ENCODE data around the gene TGFBR3. TPM values are rescaled to one million over a fixed set of nuclear protein-coding genes. Genes with fewer than 3 reads are reported as not detected.

TGFBR3 gene
- total and polyA plus RNA-seq, 2 of the 13 experiments (the other 11 are each of a cell fraction or from before 2014, with no cell fraction given): 76.5 to 195 TPM

DNA sequence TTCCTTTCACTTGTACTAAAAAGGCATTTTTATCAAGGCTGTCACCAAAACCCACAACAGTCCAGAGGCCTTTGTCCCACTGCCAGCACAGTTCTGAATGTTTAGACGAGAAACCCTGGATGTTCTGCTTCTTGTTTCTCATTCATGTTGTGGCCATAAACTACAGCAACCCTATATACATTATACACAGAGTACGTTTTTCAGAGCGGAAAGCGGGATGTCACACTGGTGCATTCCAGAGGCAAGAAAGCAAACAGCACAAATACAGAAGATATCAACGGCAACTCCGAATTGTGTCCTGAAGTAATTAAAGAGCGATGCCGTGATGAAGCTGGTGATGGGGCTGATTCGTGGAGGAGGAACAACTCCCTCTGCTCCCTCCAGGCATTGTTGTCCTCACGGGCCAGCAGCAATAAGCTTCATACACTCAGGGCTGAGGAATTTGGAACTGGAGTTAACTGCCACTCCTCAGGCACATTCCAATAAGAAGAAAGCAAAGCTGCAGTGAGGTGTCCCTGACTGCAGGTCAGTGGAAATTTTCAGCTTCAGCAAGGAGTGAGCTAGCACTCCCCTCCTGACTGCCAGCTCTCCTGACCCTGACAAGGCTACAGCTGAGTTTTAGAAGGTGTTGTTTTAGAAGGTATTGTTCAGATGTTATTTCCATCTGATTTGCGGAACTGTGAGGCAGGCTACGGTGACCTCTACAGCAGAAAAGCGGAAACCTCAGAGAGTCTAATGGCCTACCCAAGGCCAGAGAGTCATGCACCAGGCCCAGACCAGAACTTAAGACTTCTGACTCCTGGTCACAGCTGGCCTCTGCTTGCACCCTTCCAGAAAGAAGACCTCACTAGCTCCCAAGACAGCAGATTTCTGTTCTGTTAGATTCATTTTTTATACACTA is 149.0 kb downstream of the TGFBR3 start:
- POLR2A ChIA-PET: interaction anchor here (0.9 to 1.4 kb wide), 5 partner anchors 8 to 98 kb away, joined by 3 to 7 read pairs (median 3); no protein-coding TSS in a partner anchor
- FAIRE-seq: peak; percentile 97
- intact Hi-C loops (cut with micrococcal nuclease; ENCODE audit: unreplicated experiment): loop anchor here (5.0 kb wide), 1 partner anchor 190 kb away; no protein-coding TSS in a partner anchor
- 38% methylated on average over 13 of the region's 13 CpGs for WGBS (ENCODE audit: low lambda C conversion rate)
- in situ Hi-C loops (cut with HindIII; ENCODE audit: extremely low pct_ligation_motif_present, low pct_unique_long_range_greater_than_20kb): no loop called here
- Histone ChIP-seq H3K36me3 (replicated peaks in 1 of 2; ENCODE audit: control insufficient read depth in 1 of 2, insufficient read depth in 2 of 2, low read length in 2 of 2) (peaks cover 21 to 69% of the 10 kb centered on the region in 2 experiments), H2AFZ (ENCODE audit: low read length) (no peak overlapping the region), H3K27me3 (ENCODE audit: control insufficient read depth in 1 of 2, insufficient read depth in 2 of 2, low read length in 2 of 2) (no peaks in the 10 kb centered on the region), H3K9me3 (ENCODE audit: low read length) (no peaks in the 10 kb centered on the region), H3K4me2 (ENCODE audit: low read depth, low read length) (peak overlapping the region; percentile 46), H3K4me3 (replicated peaks in 1 of 3; ENCODE audit: insufficient read depth in 1 of 3, low read depth in 2 of 3, low read length in 3 of 3) (no peak overlapping the region; a peak in 1 of 6 replicates), H3K4me1 (ENCODE audit: insufficient read depth, low read length) (peaks cover 49% of the 10 kb centered on the region), H3K9ac (ENCODE audit: insufficient read depth, low read depth, low read length) (peak overlapping the region; percentile 40), H3K27ac (ENCODE audit: extremely low read length, insufficient read depth, low read length) (peak overlapping the region; percentile 74), H3K79me2 (ENCODE audit: insufficient read depth, low read length) (peaks cover 21% of the 10 kb centered on the region), H4K20me1 (ENCODE audit: insufficient read depth, low read length) (peaks cover 8% of the 10 kb centered on the region; the same call in 1 of the 2 replicates)
- ATAC-seq: peak; percentile 90
- BruUV-seq (replicated peaks): no TSS peak
- peak; percentile 87 for DNase-seq (ENCODE audit: low spot score)
- CTCF ChIA-PET (ENCODE audit: low intra/inter-chr PET ratio, low total read pairs): no interaction called here
- 0 out of 2 replicates have a peak, but pooled peaks have one; percentile 10 for TF ChIP-seq FOXO1 (CRISPR knock-in tag; IDR thresholded peaks at IDR 0.05)
- peak; percentile 46; the same call in 1 of the 2 replicates for TF ChIP-seq SAP130 (CRISPR knock-in tag; IDR thresholded peaks at IDR 0.05; ENCODE audit: low read depth)
- peak; percentile 26; the same call in 1 of the 2 replicates for TF ChIP-seq ATF1 (CRISPR knock-in tag; IDR thresholded peaks at IDR 0.05)
- no peak for TF ChIP-seq RELA (CRISPR knock-in tag; IDR thresholded peaks at IDR 0.05)
- TF ChIP-seq GABPB1 (CRISPR knock-in tag; IDR thresholded peaks at IDR 0.05): no peak
- TF ChIP-seq ZNF337 (CRISPR knock-in tag; IDR thresholded peaks at IDR 0.05; ENCODE audit: borderline replicate concordance, low read depth): no peak
- no peak for TF ChIP-seq ZNF547 (CRISPR knock-in tag; IDR thresholded peaks at IDR 0.05)
- TF ChIP-seq, protein P1, sequence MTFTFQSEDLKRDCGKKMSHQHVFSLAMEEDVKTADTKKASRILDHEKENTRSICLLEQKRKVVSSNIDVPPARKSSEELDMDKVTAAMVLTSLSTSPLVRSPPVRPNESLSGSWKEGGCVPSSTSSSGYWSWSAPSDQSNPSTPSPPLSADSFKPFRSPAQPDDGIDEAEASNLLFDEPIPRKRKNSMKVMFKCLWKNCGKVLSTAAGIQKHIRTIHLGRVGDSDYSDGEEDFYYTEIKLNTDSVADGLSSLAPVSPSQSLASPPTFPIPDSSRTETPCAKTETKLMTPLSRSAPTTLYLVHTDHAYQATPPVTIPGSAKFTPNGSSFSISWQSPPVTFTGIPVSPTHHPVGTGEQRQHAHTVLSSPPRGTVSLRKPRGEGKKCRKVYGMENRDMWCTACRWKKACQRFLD (CRISPR knock-in tag; IDR thresholded peaks at IDR 0.05; ENCODE audit: borderline replicate concordance): no peak
- peak; percentile 29; the same call in 1 of the 2 replicates for TF ChIP-seq POLR2G (IDR thresholded peaks at IDR 0.05; ENCODE audit: low read depth, low read length)
- TF ChIP-seq, protein P2, sequence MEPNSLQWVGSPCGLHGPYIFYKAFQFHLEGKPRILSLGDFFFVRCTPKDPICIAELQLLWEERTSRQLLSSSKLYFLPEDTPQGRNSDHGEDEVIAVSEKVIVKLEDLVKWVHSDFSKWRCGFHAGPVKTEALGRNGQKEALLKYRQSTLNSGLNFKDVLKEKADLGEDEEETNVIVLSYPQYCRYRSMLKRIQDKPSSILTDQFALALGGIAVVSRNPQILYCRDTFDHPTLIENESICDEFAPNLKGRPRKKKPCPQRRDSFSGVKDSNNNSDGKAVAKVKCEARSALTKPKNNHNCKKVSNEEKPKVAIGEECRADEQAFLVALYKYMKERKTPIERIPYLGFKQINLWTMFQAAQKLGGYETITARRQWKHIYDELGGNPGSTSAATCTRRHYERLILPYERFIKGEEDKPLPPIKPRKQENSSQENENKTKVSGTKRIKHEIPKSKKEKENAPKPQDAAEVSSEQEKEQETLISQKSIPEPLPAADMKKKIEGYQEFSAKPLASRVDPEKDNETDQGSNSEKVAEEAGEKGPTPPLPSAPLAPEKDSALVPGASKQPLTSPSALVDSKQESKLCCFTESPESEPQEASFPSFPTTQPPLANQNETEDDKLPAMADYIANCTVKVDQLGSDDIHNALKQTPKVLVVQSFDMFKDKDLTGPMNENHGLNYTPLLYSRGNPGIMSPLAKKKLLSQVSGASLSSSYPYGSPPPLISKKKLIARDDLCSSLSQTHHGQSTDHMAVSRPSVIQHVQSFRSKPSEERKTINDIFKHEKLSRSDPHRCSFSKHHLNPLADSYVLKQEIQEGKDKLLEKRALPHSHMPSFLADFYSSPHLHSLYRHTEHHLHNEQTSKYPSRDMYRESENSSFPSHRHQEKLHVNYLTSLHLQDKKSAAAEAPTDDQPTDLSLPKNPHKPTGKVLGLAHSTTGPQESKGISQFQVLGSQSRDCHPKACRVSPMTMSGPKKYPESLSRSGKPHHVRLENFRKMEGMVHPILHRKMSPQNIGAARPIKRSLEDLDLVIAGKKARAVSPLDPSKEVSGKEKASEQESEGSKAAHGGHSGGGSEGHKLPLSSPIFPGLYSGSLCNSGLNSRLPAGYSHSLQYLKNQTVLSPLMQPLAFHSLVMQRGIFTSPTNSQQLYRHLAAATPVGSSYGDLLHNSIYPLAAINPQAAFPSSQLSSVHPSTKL (CRISPR knock-in tag; IDR thresholded peaks at IDR 0.05): peak; percentile 55
- TF ChIP-seq SIN3A (IDR thresholded peaks at IDR 0.05; ENCODE audit: borderline replicate concordance, low read depth, low read length): no peak
- no peak for TF ChIP-seq WIZ (CRISPR knock-in tag; IDR thresholded peaks at IDR 0.05)
- TF ChIP-seq ZNF530 (CRISPR knock-in tag; IDR thresholded peaks at IDR 0.05; ENCODE audit: low read depth): no peak
- TF ChIP-seq RXRA (CRISPR knock-in tag; IDR thresholded peaks at IDR 0.05): peak; percentile 64; the same call in 1 of the 2 replicates
- no peak for TF ChIP-seq FOXK1 (CRISPR knock-in tag; IDR thresholded peaks at IDR 0.05; ENCODE audit: borderline replicate concordance, low read depth)
